HCT116 (cell line): ENCODE measurements around the gene ADGRV1. TPM values are rescaled to one million over a fixed set of nuclear protein-coding genes. Genes with fewer than 3 reads are reported as not detected.

Experiments used
- ATAC-seq: fragments of 200-7000 bp; cut with Tn5 transposase; 2 replicates; pipeline ENCODE4 v1.9.1; 2020; ENCODE audit warnings: mild to moderate bottlenecking, moderate library complexity
- BruUV-seq: library from RNA; stranded (reverse); fragments of 400-500 nt; replicated peaks from 2 replicates; lab custom pipeline; 2021; lab: Mats Ljungman, UMichigan
- CTCF ChIA-PET: fragments of 300-600 bp; sonication (Branson Sonifier 250); formaldehyde crosslinking; loops from one replicate; lab custom pipeline; 2021; ENCODE audit warnings: antibody characterized with exemption; lab: Charles Lee
- POLR2A ChIA-PET: fragments of 300-600, 350-600 bp; sonication (Branson Sonifier 250); formaldehyde crosslinking; loops from one replicate; lab custom pipeline; 2021; ENCODE audit warnings: antibody characterized with exemption; lab: Charles Lee
- RAD21 ChIA-PET, 2 experiments: fragments of 300-600 bp; sonication (Branson Sonifier 250); formaldehyde crosslinking; loops; one replicate each; lab custom pipeline; 2023; ENCODE audit warnings: low total read pairs in 2 of 2; ENCODE audit not compliant: uncharacterized antibody in 2 of 2, unreplicated experiment in 2 of 2, low non-redundant PET in 1 of 2; lab: Charles Lee
- DNase-seq: peaks from one replicate; pipeline ENCODE4 v3.0.0-alpha.2; 2010; ENCODE audit warnings: low read depth, low spot score
- H2AFZ ChIP-seq: fragments of 200-600 bp; shearing (Covaris generic), sonication (generic); 2 replicates; pipeline ENCODE4 v1.6.1; 2017; ENCODE audit warnings: low read depth, mixed run types, mixed read lengths, antibody characterized with exemption, low read length; ENCODE audit not compliant: poor library complexity, severe bottlenecking
- H3K27ac ChIP-seq: 2 replicates; pipeline ENCODE4 v1.5.1; 2012; ENCODE audit warnings: low read depth, low read length
- H3K27me3 ChIP-seq: fragments of 200-600 bp; sonication (generic); 2 replicates; pipeline ENCODE4 v1.6.1; 2016; ENCODE audit warnings: mixed run types, low read length, mixed read lengths; ENCODE audit not compliant: insufficient read depth
- H3K36me3 ChIP-seq, 2 experiments: fragments of 200-500 bp in 1 of 2; fragments of 200-600 bp in 1 of 2; sonication (Bioruptor generic) in 1 of 2; sonication (generic) in 1 of 2; 2 replicates each; pipeline versions ENCODE4 v1.5.1 to v1.6.1; 2014 to 2016; ENCODE audit warnings: low read length in 2 of 2, inconsistent platforms in 1 of 2, mixed read lengths in 1 of 2, mixed run types in 1 of 2; ENCODE audit not compliant: insufficient read depth in 2 of 2, control insufficient read depth in 1 of 2
- H3K4me1 ChIP-seq, 2 experiments: fragments of 200-600 bp in 1 of 2; sonication (generic) in 1 of 2; 2 replicates each; pipeline versions ENCODE4 v1.5.1 to v1.6.1; 2012 to 2017; ENCODE audit warnings: low read length in 2 of 2, inconsistent platforms in 1 of 2, mild to moderate bottlenecking in 1 of 2, mixed read lengths in 1 of 2, mixed run types in 1 of 2, moderate library complexity in 1 of 2; ENCODE audit not compliant: insufficient read depth in 2 of 2, control insufficient read depth in 1 of 2
- H3K4me2 ChIP-seq: fragments of 200-600 bp; sonication (generic); 2 replicates; pipeline ENCODE4 v1.6.1; 2017; ENCODE audit warnings: mixed run types, low read length, mixed read lengths
- H3K4me3 ChIP-seq, 2 experiments: fragments of 200-600 bp in 1 of 2; sonication (generic) in 1 of 2; replicated peaks in 1 of 2; 2 replicates each; pipeline ENCODE4 v1.5.1; 2011 to 2016; ENCODE audit warnings: low read length in 2 of 2, control low read depth in 1 of 2, low read depth in 1 of 2, mild to moderate bottlenecking in 1 of 2, mixed read lengths in 1 of 2, mixed run types in 1 of 2
- H3K79me2 ChIP-seq: fragments of 200-600 bp; sonication (generic); 2 replicates; pipeline ENCODE4 v1.6.1; 2017; ENCODE audit warnings: mild to moderate bottlenecking, mixed run types, low read length, moderate library complexity, mixed read lengths; ENCODE audit not compliant: insufficient read depth
- H3K9ac ChIP-seq: fragments of 200-600 bp; sonication (generic); 2 replicates; pipeline ENCODE4 v1.6.1; 2016; ENCODE audit warnings: low read length, mixed read lengths
- H3K9me2 ChIP-seq: fragments of 200-600 bp; sonication (generic), shearing (Covaris generic); 2 replicates; pipeline ENCODE4 v1.6.1; 2017; ENCODE audit warnings: mixed run types, mild to moderate bottlenecking, moderate library complexity; ENCODE audit not compliant: insufficient read depth
- H3K9me3 ChIP-seq, 2 experiments: fragments of 200-500 bp in 1 of 2; fragments of 200-600 bp in 1 of 2; sonication (Bioruptor generic) in 1 of 2; sonication (generic) in 1 of 2; 2 replicates each; pipeline ENCODE4 v1.6.1; 2014 to 2017; ENCODE audit warnings: low read length in 2 of 2, mixed read lengths in 2 of 2, inconsistent platforms in 1 of 2, low read depth in 1 of 2, mild to moderate bottlenecking in 1 of 2, mixed run types in 1 of 2, moderate library complexity in 1 of 2; ENCODE audit not compliant: control insufficient read depth in 1 of 2, insufficient read depth in 1 of 2
- H4K20me1 ChIP-seq: fragments of 200-600 bp; sonication (generic), shearing (Covaris generic); 2 replicates; pipeline ENCODE4 v1.6.1; 2017; ENCODE audit warnings: mixed run types, mild to moderate bottlenecking, moderate library complexity; ENCODE audit not compliant: insufficient read depth
- CEBPB ChIP-seq: IDR thresholded peaks from 2 replicates; pipeline ENCODE4 v1.6.1; 2012; ENCODE audit warnings: low read depth
- ELF1 ChIP-seq: IDR thresholded peaks from 2 replicates; pipeline ENCODE4 v1.6.1; 2012; ENCODE audit warnings: low read depth, borderline replicate concordance
- EZH2phosphoT487 ChIP-seq: fragments of 200-600 bp; IDR thresholded peaks from 2 replicates; pipeline ENCODE4 v1.6.1; 2018; ENCODE audit warnings: antibody characterized with exemption, borderline replicate concordance
- FOSL1 ChIP-seq: IDR thresholded peaks from 2 replicates; pipeline ENCODE4 v1.6.1; 2012; ENCODE audit warnings: low read depth
- RAD21 ChIP-seq: IDR thresholded peaks from 2 replicates; pipeline ENCODE4 v1.6.1; 2012; ENCODE audit warnings: low read depth, mild to moderate bottlenecking
- SRF ChIP-seq: IDR thresholded peaks from 2 replicates; pipeline ENCODE4 v1.6.1; 2012; ENCODE audit warnings: low read depth
- TCF7L2 ChIP-seq: IDR thresholded peaks from 2 replicates; pipeline ENCODE4 v1.7.0; 2011; ENCODE audit warnings: borderline replicate concordance, inconsistent platforms; ENCODE audit not compliant: insufficient read depth, insufficient read length; ENCODE audit errors: extremely low read depth
- intact Hi-C: fragments of 100-400 bp; cut with micrococcal nuclease; formaldehyde crosslinking; loops from 2 replicates; pipeline ENCODE4 v1.10.0; 2022
- total RNA-seq: library from RNA; stranded (reverse); gene quantifications from one replicate; pipeline ENCODE4 v1.2.1, GENCODE V29; 2021; ENCODE audit not compliant: unreplicated experiment
- TF ChIP-seq, protein P1 (sequence below), 3 experiments: fragments of 200-600 bp in 1 of 3; sonication (generic) in 1 of 3; IDR thresholded peaks in 2 of 3; conservative IDR thresholded peaks in 1 of 3; 2 replicates each; pipeline ENCODE4 v1.5.1; 2012 to 2017; ENCODE audit warnings: low read depth in 2 of 3, low read length in 2 of 3, antibody characterized with exemption in 1 of 3, borderline replicate concordance in 1 of 3, control low read depth in 1 of 3, mild to moderate bottlenecking in 1 of 3, mixed read lengths in 1 of 3, mixed run types in 1 of 3, moderate library complexity in 1 of 3; ENCODE audit not compliant: insufficient read depth in 1 of 3
- TF ChIP-seq, protein P2 (sequence below): IDR thresholded peaks from 2 replicates; pipeline ENCODE4 v1.6.1; 2012

ADGRV1 gene
- total RNA-seq, 1 experiment from 2014 or later: 6.0 TPM

DNA sequence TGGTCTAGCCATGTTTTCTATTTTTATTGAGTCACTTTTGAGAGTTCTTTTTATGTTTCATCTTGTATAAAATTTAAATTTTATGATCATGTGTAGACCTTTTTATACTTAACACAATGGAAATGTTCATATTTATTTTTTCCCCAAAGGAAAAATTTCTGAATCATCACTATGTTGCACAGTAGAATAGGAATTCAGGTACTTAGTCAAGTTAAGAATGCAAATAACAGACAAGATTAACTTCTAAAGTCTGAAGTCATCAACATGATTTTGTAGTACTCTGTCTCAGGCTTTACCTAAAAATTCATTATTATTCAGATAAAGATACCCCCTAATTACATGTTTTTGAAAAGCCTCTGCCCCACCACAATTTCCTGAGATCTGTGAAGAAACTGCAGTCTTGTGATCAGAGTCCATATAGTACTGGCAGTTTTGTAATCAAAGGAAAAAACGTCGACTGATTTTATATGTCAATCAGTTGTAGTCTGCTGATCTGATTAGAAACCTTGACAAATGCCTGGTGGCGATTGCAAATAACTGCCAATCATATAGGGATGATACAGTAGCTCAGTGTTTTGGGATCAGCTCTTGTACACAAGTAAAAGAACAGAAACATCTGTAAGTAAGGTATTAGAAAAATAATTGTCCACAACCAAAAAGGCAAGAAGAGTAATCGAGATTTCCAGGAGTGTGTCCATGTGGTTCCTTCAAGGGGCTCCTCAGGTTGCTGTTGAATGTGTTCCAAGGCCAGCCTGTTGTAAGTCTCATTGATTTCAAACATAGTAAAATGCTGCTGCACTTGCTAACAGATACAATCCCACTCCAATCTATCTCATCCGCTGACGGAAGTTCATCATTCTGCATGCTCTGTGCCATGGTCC is 472.2 kb downstream of the ADGRV1 start:
- POLR2A ChIA-PET: no interaction called here
- TF ChIP-seq ELF1 (no peak), FOSL1 (no peak), EZH2phosphoT487 (no peak), SRF (no peak), CEBPB (no peak), RAD21 (no peak), TCF7L2 (no peak)
- TF ChIP-seq, protein P1, sequence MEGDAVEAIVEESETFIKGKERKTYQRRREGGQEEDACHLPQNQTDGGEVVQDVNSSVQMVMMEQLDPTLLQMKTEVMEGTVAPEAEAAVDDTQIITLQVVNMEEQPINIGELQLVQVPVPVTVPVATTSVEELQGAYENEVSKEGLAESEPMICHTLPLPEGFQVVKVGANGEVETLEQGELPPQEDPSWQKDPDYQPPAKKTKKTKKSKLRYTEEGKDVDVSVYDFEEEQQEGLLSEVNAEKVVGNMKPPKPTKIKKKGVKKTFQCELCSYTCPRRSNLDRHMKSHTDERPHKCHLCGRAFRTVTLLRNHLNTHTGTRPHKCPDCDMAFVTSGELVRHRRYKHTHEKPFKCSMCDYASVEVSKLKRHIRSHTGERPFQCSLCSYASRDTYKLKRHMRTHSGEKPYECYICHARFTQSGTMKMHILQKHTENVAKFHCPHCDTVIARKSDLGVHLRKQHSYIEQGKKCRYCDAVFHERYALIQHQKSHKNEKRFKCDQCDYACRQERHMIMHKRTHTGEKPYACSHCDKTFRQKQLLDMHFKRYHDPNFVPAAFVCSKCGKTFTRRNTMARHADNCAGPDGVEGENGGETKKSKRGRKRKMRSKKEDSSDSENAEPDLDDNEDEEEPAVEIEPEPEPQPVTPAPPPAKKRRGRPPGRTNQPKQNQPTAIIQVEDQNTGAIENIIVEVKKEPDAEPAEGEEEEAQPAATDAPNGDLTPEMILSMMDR (IDR thresholded peaks at IDR 0.05 in 2 of 3, conservative IDR thresholded peaks at IDR 0.05 in 1 of 3; ENCODE audit: borderline replicate concordance in 1 of 3, insufficient read depth in 1 of 3, low read depth in 2 of 3, low read length in 2 of 3): no peak
- TF ChIP-seq, protein P2, sequence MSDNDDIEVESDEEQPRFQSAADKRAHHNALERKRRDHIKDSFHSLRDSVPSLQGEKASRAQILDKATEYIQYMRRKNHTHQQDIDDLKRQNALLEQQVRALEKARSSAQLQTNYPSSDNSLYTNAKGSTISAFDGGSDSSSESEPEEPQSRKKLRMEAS: no peak
- Histone ChIP-seq H3K4me3 (no peak overlapping the region), H3K9ac (no peak overlapping the region), H3K9me3 (no peaks in the 10 kb centered on the region), H3K27me3 (no peaks in the 10 kb centered on the region), H3K4me2 (no peak overlapping the region), H3K4me1 (no peaks in the 10 kb centered on the region), H3K36me3 (no peaks in the 10 kb centered on the region), H3K9me2 (no peaks in the 10 kb centered on the region), H3K27ac (no peak overlapping the region), H4K20me1 (no peaks in the 10 kb centered on the region), H3K79me2 (no peaks in the 10 kb centered on the region), H2AFZ (no peak overlapping the region)
- intact Hi-C loops: no loop called here
- CTCF ChIA-PET: no interaction called here
- RAD21 ChIA-PET: no interaction called here
- no TSS peak for BruUV-seq
- no peak for DNase-seq
- ATAC-seq: no peak
